GM10266 (cell line): Measurements from ENCODE around the gene TCP1.
"Not testable (repeated sequence)": the region's sequence is repeated elsewhere in the genome, so short reads cannot be mapped to it uniquely, and the experiment has no call there.

Source experiments
- DNase-seq: peaks from one replicate; pipeline ENCODE4 v3.0.0; 2012; ENCODE audit errors: extremely low spot score
- TF ChIP-seq, protein P1 (sequence below): IDR thresholded peaks from 2 replicates; pipeline ENCODE4 v1.5.1; 2012; ENCODE audit warnings: mild to moderate bottlenecking, low read depth; ENCODE audit not compliant: control insufficient read depth, insufficient read depth; ENCODE audit errors: missing control alignments

Gene TCP1

DNA sequence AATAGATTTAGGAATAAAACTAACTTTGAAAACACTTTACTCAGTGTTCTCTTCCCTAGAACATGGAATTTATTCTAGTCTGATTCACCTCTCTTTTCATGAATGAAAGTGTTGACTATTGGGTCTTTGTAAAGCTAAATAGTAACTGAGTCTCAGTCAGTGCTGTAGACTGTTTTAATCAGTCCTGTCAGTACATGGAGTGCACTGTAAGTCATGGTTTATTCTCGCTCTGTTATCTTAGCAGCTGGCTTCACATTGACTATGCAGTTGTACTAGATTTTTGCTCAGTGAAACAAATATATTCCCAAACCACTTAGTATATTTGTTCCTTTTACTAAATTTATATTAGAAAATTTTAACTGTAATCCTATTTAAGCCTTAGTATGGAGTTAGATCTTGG, 42.6 kb downstream of the TCP1 start:
- TF ChIP-seq, protein P1, sequence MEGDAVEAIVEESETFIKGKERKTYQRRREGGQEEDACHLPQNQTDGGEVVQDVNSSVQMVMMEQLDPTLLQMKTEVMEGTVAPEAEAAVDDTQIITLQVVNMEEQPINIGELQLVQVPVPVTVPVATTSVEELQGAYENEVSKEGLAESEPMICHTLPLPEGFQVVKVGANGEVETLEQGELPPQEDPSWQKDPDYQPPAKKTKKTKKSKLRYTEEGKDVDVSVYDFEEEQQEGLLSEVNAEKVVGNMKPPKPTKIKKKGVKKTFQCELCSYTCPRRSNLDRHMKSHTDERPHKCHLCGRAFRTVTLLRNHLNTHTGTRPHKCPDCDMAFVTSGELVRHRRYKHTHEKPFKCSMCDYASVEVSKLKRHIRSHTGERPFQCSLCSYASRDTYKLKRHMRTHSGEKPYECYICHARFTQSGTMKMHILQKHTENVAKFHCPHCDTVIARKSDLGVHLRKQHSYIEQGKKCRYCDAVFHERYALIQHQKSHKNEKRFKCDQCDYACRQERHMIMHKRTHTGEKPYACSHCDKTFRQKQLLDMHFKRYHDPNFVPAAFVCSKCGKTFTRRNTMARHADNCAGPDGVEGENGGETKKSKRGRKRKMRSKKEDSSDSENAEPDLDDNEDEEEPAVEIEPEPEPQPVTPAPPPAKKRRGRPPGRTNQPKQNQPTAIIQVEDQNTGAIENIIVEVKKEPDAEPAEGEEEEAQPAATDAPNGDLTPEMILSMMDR: no peak
- no peak for DNase-seq

DNA sequence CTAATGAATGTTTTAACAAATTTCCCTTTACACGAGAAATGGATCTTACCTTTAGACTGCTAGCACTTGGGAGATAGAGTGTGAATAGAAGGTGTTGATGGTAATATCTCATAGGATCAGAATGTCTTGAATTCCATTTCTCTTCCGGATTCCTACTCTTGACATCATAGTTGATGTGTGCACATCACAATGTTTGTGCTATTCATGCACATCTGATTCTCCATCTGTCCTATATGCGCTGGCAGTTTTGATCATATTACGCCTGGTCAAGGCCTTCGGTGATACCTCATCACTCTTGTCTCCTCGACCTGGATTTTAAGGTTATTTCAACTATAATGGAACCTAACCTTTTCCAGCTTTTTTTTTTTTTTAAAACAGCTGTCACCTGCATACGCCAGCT, 44.3 kb downstream of the TCP1 start:
- TF ChIP-seq, protein P1: no peak
- no peak for DNase-seq

GRCh38 chr6:159742165-159742564, 47.2 kb downstream of the TCP1 start:
- TF ChIP-seq, protein P1: no peak
- no peak for DNase-seq

- TF ChIP-seq, protein P1: no peak
- DNase-seq: no peak
Observed at GRCh38 chr6:159739341-159739740, 50.1 kb downstream of the TCP1 start.

DNA sequence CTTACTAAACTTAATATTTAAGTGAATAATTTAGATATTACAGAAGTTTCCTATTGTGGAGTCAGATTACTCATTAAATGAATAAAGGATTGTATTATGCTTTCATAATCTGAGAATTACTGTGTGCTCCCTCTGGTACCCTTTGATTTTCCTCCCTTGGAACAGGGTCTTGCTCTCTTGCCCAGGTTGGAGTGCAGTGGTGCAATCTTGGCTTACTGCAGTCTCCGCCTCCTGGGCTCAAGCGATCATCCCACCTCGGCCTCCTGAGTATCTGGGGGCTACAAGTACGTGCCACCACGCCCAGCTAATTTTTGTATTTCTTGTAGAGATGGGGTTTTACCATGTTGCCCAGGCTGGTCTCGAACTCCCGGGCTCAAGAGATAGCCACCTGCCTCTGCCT, 52.5 kb downstream of the TCP1 start:
- TF ChIP-seq, protein P1: no peak
- no peak for DNase-seq

- not testable (repeated sequence) for DNase-seq
Observed at GRCh38 chr6:159733395-159733794, 56.0 kb downstream of the TCP1 start.

GRCh38 chr6:159732550-159732949, 56.9 kb downstream of the TCP1 start:
- not testable (repeated sequence) for DNase-seq

DNA sequence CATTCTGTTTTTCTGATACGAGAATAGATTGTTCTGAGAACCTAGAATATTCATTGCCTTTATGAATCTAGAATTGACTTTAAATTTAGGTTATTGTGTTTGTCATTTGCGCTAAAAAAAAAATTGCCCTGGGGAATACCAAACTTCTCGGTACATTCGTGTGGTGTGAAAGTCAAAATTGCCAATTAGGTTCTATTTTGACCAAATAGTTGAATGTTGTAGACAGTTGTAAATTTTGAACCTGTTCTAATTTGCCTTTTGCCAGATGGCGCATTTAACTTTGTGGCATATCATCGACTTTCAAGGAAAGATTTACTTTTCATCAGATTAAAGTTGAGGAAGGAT, 59.1 kb downstream of the TCP1 start:
- TF ChIP-seq, protein P1: no peak
- DNase-seq: no peak
